Testis (tissue), 3 donors: ENCODE data around the gene CEP43. TPM values are rescaled to one million over a fixed set of nuclear protein-coding genes. Genes with fewer than 3 reads are reported as not detected.

ENCODE experiments used
- DNase-seq: peaks from one replicate; pipeline ENCODE4 v3.0.0-alpha.2; 2019
- H3K27ac ChIP-seq, 2 donors: fragments of 200-600 bp; sonication (generic); one replicate each; pipeline ENCODE4 v1.5.1; 2019
- H3K27me3 ChIP-seq: fragments of 200-600 bp; sonication (generic); one replicate; pipeline ENCODE4 v1.5.1; 2019
- H3K36me3 ChIP-seq: fragments of 200-600 bp; sonication (generic); one replicate; pipeline ENCODE4 v1.5.1; 2017; ENCODE audit warnings: low read depth; ENCODE audit errors: missing control alignments
- H3K4me1 ChIP-seq: fragments of 200-600 bp; sonication (generic); one replicate; pipeline ENCODE4 v1.5.1; 2019
- H3K4me3 ChIP-seq, 2 donors: fragments of 200-600 bp; sonication (generic); one replicate each; pipeline ENCODE4 v1.5.1; 2017 to 2019
- H3K9me3 ChIP-seq: fragments of 200-600 bp; sonication (generic); one replicate; pipeline ENCODE4 v1.5.1; 2017
- CTCF ChIP-seq, 3 experiments: fragments of 450-650 bp in 2 of 3; fragments of 200-600 bp in 1 of 3; sonication (generic) in 1 of 3; IDR thresholded peaks; one replicate each; pipeline ENCODE4 v1.5.1; 2016 to 2019; ENCODE audit warnings: antibody characterized with exemption in 3 of 3, mild to moderate bottlenecking in 2 of 3, moderate library complexity in 1 of 3
- POLR2A ChIP-seq: fragments of 450-650 bp; IDR thresholded peaks from one replicate; pipeline ENCODE4 v1.6.1; 2017; ENCODE audit warnings: antibody characterized with exemption, mild to moderate bottlenecking, moderate library complexity
- whole genome bisulfite sequencing, 2 donors: methylation state at CpG; one replicate each; pipeline ENCODE4 v1.1.5; 2018; 5-methylcytosine and 5-hydroxymethylcytosine counted together
- intact Hi-C: fragments of 100-400 bp; cut with DNase I; formaldehyde crosslinking; loops from one replicate; pipeline ENCODE4 v1.15.1; 2023; ENCODE audit warnings: low total_unique reads
- polyA plus RNA-seq: library from polyadenylated mRNA; stranded (reverse); fragments of 350-450 nt; fragmentation: Illumina TruSeq; extraction: RNeasy Lipid Tissue Mini Kit (QIAGEN cat#74804); gene quantifications from one replicate; pipeline ENCODE4 v1.2.3, GENCODE V29; 2014; ENCODE audit warnings: low read depth, low replicate concordance; ENCODE audit not compliant: insufficient read depth
- total RNA-seq, 2 donors: library from RNA; depleted of rRNA; stranded (reverse); fragments of >200 nt; gene quantifications; one replicate each; pipeline ENCODE4 v1.2.3, GENCODE V29; 2016

CEP43 gene
- total and polyA plus RNA-seq, 3 donors from 2014 or later: 67.0 to 129 (median 105) TPM

GRCh38 chr6:167031082-167031709 is 32.0 kb downstream of the CEP43 start:
- H3K9me3 ChIP-seq: no peaks in the 10 kb centered on the region
- 86 to 89% methylated on average over 6 of the region's 6 CpGs for WGBS, 2 donors
- H3K4me3 ChIP-seq: no peak overlapping the region
- H3K4me1 ChIP-seq: no peaks in the 10 kb centered on the region
- TF ChIP-seq POLR2A (no peak), CTCF (IDR thresholded peaks at IDR 0.05) (no peak)
- intact Hi-C loops: no loop called here
- no peak overlapping the region for H3K27ac ChIP-seq
- no peak for DNase-seq
- H3K27me3 ChIP-seq: no peaks in the 10 kb centered on the region
- H3K36me3 ChIP-seq: no peaks in the 10 kb centered on the region

GRCh38 chr6:167034056-167034455 is 34.9 kb downstream of the CEP43 start:
- no peak overlapping the region for H3K27ac ChIP-seq
- H3K9me3 ChIP-seq: no peaks in the 10 kb centered on the region
- DNase-seq: no peak
- H3K4me3 ChIP-seq: no peak overlapping the region
- 95 to 100% methylated on average over 3 of the region's 3 CpGs for WGBS, 2 donors
- no peaks in the 10 kb centered on the region for H3K4me1 ChIP-seq
- intact Hi-C loops: no loop called here
- TF ChIP-seq POLR2A (no peak), CTCF (IDR thresholded peaks at IDR 0.05) (no peak)
- H3K27me3 ChIP-seq: no peaks in the 10 kb centered on the region
- no peaks in the 10 kb centered on the region for H3K36me3 ChIP-seq

- Histone ChIP-seq H3K4me3 (no peak overlapping the region), H3K27me3 (no peaks in the 10 kb centered on the region)
- no peak for DNase-seq
Observed at GRCh38 chr6:167037762-167038161, 38.6 kb downstream of the CEP43 start.

GRCh38 chr6:167044696-167045095 is 45.5 kb downstream of the CEP43 start:
- WGBS, 2 donors: 77 to 79% methylated on average over 10 of the region's 10 CpGs
- Histone ChIP-seq H3K4me1 (no peaks in the 10 kb centered on the region), H3K36me3 (no peaks in the 10 kb centered on the region), H3K27ac (no peak overlapping the region), H3K9me3 (no peaks in the 10 kb centered on the region), H3K27me3 (no peaks in the 10 kb centered on the region), H3K4me3 (no peak overlapping the region)
- TF ChIP-seq POLR2A: no peak
- no peak for TF ChIP-seq CTCF (IDR thresholded peaks at IDR 0.05)
- DNase-seq: no peak
- intact Hi-C loops: no loop called here

More at GRCh38 chr6:167037762-167038161, 38.6 kb downstream of the CEP43 start:
- Histone ChIP-seq H3K27ac (no peak overlapping the region), H3K9me3 (no peaks in the 10 kb centered on the region), H3K4me1 (no peaks in the 10 kb centered on the region), H3K36me3 (no peaks in the 10 kb centered on the region)
- 89 to 91% methylated on average over 3 of the region's 3 CpGs for WGBS, 2 donors
- intact Hi-C loops: no loop called here
- TF ChIP-seq CTCF (IDR thresholded peaks at IDR 0.05) (no peak), POLR2A (no peak)
